K562 (cell line): ENCODE data around the gene KNL1. TPM values are rescaled to one million over a fixed set of nuclear protein-coding genes. Genes with fewer than 3 reads are reported as not detected.
A peak's percentile ranks its signal among the peaks of the same experiment; 100 is the strongest.

Experiments used
- ETV1 ChIP-seq: fragments of 450-650 bp; conservative IDR thresholded peaks from 2 replicates; pipeline ENCODE4 v1.6.1; 2016; ENCODE audit warnings: missing genetic modification characterization, control low read depth, low read depth, missing compliant biosample characterization
- FIP1L1 ChIP-seq: fragments of 200-400 bp; formaldehyde crosslinking; IDR thresholded peaks from 2 replicates; pipeline ENCODE4 v1.6.1; 2018; ENCODE audit warnings: mild to moderate bottlenecking, low read depth, low read length; ENCODE audit not compliant: poor library complexity, severe bottlenecking
- GTF2A2 ChIP-seq: IDR thresholded peaks from 2 replicates; pipeline ENCODE4 v1.6.1; 2016; ENCODE audit warnings: mild to moderate bottlenecking, missing genetic modification characterization, missing compliant biosample characterization
- HDAC8 ChIP-seq: fragments of 450-650 bp; IDR thresholded peaks from 2 replicates; pipeline ENCODE4 v1.6.1; 2016; ENCODE audit warnings: mild to moderate bottlenecking, missing genetic modification characterization, moderate library complexity, missing compliant biosample characterization
- HIVEP1 ChIP-seq: fragments of 250-450 bp; sonication (Bioruptor Pico); IDR thresholded peaks from 2 replicates; pipeline ENCODE4 v1.4.0; 2020; ENCODE audit warnings: mild to moderate bottlenecking
- KDM2B ChIP-seq: fragments of 250-450 bp; sonication (Bioruptor Pico); IDR thresholded peaks from 2 replicates; pipeline ENCODE4 v1.8.0; 2021; ENCODE audit warnings: mild to moderate bottlenecking, moderate library complexity
- L3MBTL2 ChIP-seq: fragments of 450-650 bp; IDR thresholded peaks from 2 replicates; pipeline ENCODE4 v1.6.1; 2016; ENCODE audit warnings: mild to moderate bottlenecking, moderate library complexity
- LCOR ChIP-seq: sonication (generic); formaldehyde crosslinking; IDR thresholded peaks from 2 replicates; pipeline ENCODE4 v1.8.0; 2022; ENCODE audit warnings: mild to moderate bottlenecking, missing genetic modification reagents
- MYNN ChIP-seq, 2 experiments: sonication (generic); formaldehyde crosslinking in 1 of 2; IDR thresholded peaks; 2 replicates each; pipeline versions ENCODE4 v1.5.0 to v1.6.1; 2016 to 2020; ENCODE audit warnings: antibody characterized with exemption in 1 of 2, missing genetic modification reagents in 1 of 2
- TCF7L2 ChIP-seq: fragments of 150-350 bp; IDR thresholded peaks from 2 replicates; pipeline ENCODE4 v1.6.1; 2016; ENCODE audit warnings: low read depth, mild to moderate bottlenecking, low read length, moderate library complexity
- TEAD4 ChIP-seq, 2 experiments: sonication (generic) in 1 of 2; formaldehyde crosslinking in 1 of 2; IDR thresholded peaks; 2 replicates each; pipeline versions ENCODE4 v1.6.1 to v1.8.0; 2012 to 2022; ENCODE audit warnings: borderline replicate concordance in 1 of 2, inconsistent platforms in 1 of 2, low read length in 1 of 2, mild to moderate bottlenecking in 1 of 2, missing genetic modification reagents in 1 of 2
- ZBTB1 ChIP-seq: sonication (generic); formaldehyde crosslinking; IDR thresholded peaks from 2 replicates; pipeline ENCODE4 v1.8.1; 2023; ENCODE audit warnings: missing genetic modification reagents, low read depth, mild to moderate bottlenecking, borderline replicate concordance
- ZFP1 ChIP-seq: fragments of 450-650 bp; formaldehyde crosslinking; IDR thresholded peaks from 2 replicates; pipeline ENCODE4 v1.4.0; 2020; ENCODE audit warnings: mild to moderate bottlenecking, mixed read lengths
- ZNF197 ChIP-seq: fragments of 200-800 bp; sonication (Bioruptor generic); IDR thresholded peaks from 2 replicates; pipeline ENCODE4 v1.6.1; 2016; ENCODE audit warnings: low read depth, missing genetic modification characterization, missing compliant biosample characterization
- polyA plus RNA-seq, 8 experiments: library from polyadenylated mRNA; depleted of rRNA in 4 of 8; stranded (reverse) in 5 of 8; unstranded in 3 of 8; fragments of >200 nt; fragmentation: Nextera tagmentation in 2 of 8; fragmentation: Illumina TruSeq in 1 of 8; extraction: Ambion mirVana in 2 of 8; extraction: Trizol in 1 of 8; gene quantifications; 2 replicates each; pipeline versions ENCODE4 v1.2.1 to v1.2.3, GENCODE V29; 2011 to 2014; ENCODE audit warnings: inconsistent platforms in 1 of 8, missing spikeins in 1 of 8
- total RNA-seq, 7 experiments: library from RNA; depleted of rRNA in 6 of 7; stranded (reverse); fragments of >200 nt in 6 of 7; fragmentation: Illumina TruSeq in 2 of 7; extraction: Trizol in 2 of 7; gene quantifications; 2 replicates each; pipeline versions ENCODE4 v1.2.1 to v1.2.3, GENCODE V29; 2011 to 2021; ENCODE audit warnings: low replicate concordance in 1 of 7
- TF ChIP-seq, protein P1 (sequence below), 2 experiments: fragments of 250-450 bp in 1 of 2; fragments of 450-650 bp in 1 of 2; sonication (Bioruptor Pico) in 1 of 2; IDR thresholded peaks; 2 replicates each; pipeline versions ENCODE4 v1.6.1 to v1.8.0; 2016 to 2021; ENCODE audit warnings: mild to moderate bottlenecking in 2 of 2, moderate library complexity in 2 of 2, missing compliant biosample characterization in 1 of 2, missing genetic modification characterization in 1 of 2
- TF ChIP-seq, protein P2 (sequence below): sonication (generic); formaldehyde crosslinking; IDR thresholded peaks from 2 replicates; pipeline ENCODE4 v1.8.1; 2023; ENCODE audit warnings: mild to moderate bottlenecking, missing genetic modification reagents
- TF ChIP-seq, protein P3 (sequence below): fragments of 450-650 bp; IDR thresholded peaks from 2 replicates; pipeline ENCODE4 v1.6.1; 2018; ENCODE audit not compliant: partially characterized antibody
- TF ChIP-seq, protein P4 (sequence below): fragments of 250-450 bp; sonication (Bioruptor Pico); IDR thresholded peaks from 2 replicates; pipeline ENCODE4 v1.5.0; 2020; ENCODE audit warnings: mild to moderate bottlenecking

KNL1 gene
- total and polyA plus RNA-seq, 9 of the 15 experiments (the other 6 are each of a cell fraction or from before 2014, with no cell fraction given) = 14.5 to 65.4 (median 34.6) TPM

DNA sequence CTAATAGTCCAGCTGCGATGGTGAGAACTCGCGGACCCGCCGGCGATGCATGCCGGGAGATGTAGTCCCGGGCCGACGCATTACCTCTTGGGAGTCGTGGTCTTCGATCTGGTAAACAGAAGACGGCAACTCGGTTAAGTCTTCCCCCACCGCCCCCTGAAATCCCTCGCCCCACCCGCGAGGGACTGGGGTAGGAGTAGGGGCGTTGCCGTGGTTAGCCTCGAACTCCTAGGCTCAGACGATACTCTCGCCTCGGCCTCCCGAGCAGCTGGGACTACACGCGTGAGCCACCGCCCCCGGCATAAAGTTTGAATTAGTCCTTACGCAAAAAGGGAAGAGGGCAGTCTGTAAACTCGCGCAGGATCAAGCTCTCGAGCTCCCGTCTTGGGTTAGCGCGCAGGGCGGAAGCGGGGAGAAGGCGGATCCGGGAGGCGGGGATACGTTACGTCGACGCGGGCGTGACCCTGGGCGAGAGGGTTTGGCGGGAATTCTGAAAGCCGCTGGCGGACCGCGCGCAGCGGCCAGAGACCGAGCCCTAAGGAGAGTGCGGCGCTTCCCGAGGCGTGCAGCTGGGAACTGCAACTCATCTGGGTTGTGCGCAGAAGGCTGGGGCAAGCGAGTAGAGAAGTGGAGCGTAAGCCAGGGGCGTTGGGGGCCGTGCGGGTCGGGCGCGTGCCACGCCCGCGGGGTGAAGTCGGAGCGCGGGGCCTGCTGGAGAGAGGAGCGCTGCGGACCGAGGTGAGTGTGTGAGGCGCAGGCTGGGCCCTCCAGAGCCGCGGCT lies 100.8 kb downstream of the KNL1 start, which contains the start of gene RAD51 (continued):
- TF ChIP-seq HIVEP1 (CRISPR knock-in tag) (no peak), MYNN (IDR thresholded peaks at IDR 0.05) (peak; percentile 22; the same call in 1 of the 2 replicates), MYNN (CRISPR knock-in tag; IDR thresholded peaks at IDR 0.05) (no peak), L3MBTL2 (peak; percentile 93), ZNF197 (CRISPR knock-in tag) (no peak), FIP1L1 (peak; percentile 70), GTF2A2 (tag) (no peak), TEAD4 (IDR thresholded peaks at IDR 0.05; ENCODE audit: low read length) (no peak), TEAD4 (CRISPR knock-in tag; IDR thresholded peaks at IDR 0.05; ENCODE audit: borderline replicate concordance) (no peak), ZBTB1 (CRISPR knock-in tag) (peak; percentile 80; the same call in 1 of the 2 replicates), ZFP1 (CRISPR knock-in tag) (no peak), ETV1 (tag) (peak; percentile 56), KDM2B (CRISPR knock-in tag) (peak; percentile 82), HDAC8 (no peak), TCF7L2 (no peak), LCOR (peak; percentile 61; the same call in 1 of the 2 replicates)
- TF ChIP-seq, protein P1, sequence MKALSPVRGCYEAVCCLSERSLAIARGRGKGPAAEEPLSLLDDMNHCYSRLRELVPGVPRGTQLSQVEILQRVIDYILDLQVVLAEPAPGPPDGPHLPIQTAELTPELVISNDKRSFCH (CRISPR knock-in tag; IDR thresholded peaks at IDR 0.05) = no peak
- TF ChIP-seq, protein P1 (tag; IDR thresholded peaks at IDR 0.05) = 0 out of 2 replicates have a peak, but pooled peaks have one; percentile 67
- TF ChIP-seq, protein P2, sequence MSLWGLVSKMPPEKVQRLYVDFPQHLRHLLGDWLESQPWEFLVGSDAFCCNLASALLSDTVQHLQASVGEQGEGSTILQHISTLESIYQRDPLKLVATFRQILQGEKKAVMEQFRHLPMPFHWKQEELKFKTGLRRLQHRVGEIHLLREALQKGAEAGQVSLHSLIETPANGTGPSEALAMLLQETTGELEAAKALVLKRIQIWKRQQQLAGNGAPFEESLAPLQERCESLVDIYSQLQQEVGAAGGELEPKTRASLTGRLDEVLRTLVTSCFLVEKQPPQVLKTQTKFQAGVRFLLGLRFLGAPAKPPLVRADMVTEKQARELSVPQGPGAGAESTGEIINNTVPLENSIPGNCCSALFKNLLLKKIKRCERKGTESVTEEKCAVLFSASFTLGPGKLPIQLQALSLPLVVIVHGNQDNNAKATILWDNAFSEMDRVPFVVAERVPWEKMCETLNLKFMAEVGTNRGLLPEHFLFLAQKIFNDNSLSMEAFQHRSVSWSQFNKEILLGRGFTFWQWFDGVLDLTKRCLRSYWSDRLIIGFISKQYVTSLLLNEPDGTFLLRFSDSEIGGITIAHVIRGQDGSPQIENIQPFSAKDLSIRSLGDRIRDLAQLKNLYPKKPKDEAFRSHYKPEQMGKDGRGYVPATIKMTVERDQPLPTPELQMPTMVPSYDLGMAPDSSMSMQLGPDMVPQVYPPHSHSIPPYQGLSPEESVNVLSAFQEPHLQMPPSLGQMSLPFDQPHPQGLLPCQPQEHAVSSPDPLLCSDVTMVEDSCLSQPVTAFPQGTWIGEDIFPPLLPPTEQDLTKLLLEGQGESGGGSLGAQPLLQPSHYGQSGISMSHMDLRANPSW (CRISPR knock-in tag) = peak; percentile 69; the same call in 1 of the 2 replicates
- TF ChIP-seq, protein P3, sequence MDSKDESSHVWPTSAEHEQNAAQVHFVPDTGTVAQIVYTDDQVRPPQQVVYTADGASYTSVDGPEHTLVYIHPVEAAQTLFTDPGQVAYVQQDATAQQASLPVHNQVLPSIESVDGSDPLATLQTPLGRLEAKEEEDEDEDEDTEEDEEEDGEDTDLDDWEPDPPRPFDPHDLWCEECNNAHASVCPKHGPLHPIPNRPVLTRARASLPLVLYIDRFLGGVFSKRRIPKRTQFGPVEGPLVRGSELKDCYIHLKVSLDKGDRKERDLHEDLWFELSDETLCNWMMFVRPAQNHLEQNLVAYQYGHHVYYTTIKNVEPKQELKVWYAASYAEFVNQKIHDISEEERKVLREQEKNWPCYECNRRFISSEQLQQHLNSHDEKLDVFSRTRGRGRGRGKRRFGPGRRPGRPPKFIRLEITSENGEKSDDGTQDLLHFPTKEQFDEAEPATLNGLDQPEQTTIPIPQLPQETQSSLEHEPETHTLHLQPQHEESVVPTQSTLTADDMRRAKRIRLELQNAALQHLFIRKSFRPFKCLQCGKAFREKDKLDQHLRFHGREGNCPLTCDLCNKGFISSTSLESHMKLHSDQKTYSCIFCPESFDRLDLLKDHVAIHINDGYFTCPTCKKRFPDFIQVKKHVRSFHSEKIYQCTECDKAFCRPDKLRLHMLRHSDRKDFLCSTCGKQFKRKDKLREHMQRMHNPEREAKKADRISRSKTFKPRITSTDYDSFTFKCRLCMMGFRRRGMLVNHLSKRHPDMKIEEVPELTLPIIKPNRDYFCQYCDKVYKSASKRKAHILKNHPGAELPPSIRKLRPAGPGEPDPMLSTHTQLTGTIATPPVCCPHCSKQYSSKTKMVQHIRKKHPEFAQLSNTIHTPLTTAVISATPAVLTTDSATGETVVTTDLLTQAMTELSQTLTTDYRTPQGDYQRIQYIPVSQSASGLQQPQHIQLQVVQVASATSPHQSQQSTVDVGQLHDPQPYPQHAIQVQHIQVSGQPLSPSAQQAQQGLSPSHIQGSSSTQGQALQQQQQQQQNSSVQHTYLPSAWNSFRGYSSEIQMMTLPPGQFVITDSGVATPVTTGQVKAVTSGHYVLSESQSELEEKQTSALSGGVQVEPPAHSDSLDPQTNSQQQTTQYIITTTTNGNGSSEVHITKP = peak; percentile 66
- TF ChIP-seq, protein P4, sequence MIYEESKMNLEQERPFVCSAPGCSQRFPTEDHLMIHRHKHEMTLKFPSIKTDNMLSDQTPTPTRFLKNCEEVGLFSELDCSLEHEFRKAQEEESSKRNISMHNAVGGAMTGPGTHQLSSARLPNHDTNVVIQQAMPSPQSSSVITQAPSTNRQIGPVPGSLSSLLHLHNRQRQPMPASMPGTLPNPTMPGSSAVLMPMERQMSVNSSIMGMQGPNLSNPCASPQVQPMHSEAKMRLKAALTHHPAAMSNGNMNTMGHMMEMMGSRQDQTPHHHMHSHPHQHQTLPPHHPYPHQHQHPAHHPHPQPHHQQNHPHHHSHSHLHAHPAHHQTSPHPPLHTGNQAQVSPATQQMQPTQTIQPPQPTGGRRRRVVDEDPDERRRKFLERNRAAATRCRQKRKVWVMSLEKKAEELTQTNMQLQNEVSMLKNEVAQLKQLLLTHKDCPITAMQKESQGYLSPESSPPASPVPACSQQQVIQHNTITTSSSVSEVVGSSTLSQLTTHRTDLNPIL (CRISPR knock-in tag) = no peak
